Measurements from ENCODE around the gene CENPW. TPM values are rescaled to one million over a fixed set of nuclear protein-coding genes. Genes with fewer than 3 reads are reported as not detected.

CENPW gene
- total RNA-seq, 1 experiment from 2014 or later: 90.4 TPM

- H3K27ac Mint-ChIP-seq: no peak overlapping the region
- ChIA-PET CTCF (no interaction called here), POLR2A (no interaction called here)
- H3K4me3 Mint-ChIP-seq: no peak overlapping the region
- ATAC-seq: no peak
- DNase-seq (ENCODE audit: low spot score): no peak
- TF ChIP-seq ZNF532 (CRISPR knock-in tag; IDR thresholded peaks at IDR 0.05; ENCODE audit: borderline replicate concordance) (no peak), ATF6 (CRISPR knock-in tag; IDR thresholded peaks at IDR 0.05) (no peak), SOX15 (CRISPR knock-in tag; IDR thresholded peaks at IDR 0.05) (no peak), NFYB (CRISPR knock-in tag; conservative IDR thresholded peaks at IDR 0.05; ENCODE audit: low read depth) (no peak), MLX (CRISPR knock-in tag; IDR thresholded peaks at IDR 0.05) (no peak), ARID4B (CRISPR knock-in tag; IDR thresholded peaks at IDR 0.05; ENCODE audit: borderline replicate concordance) (no peak), RELA (CRISPR knock-in tag; IDR thresholded peaks at IDR 0.05; ENCODE audit: borderline replicate concordance) (no peak), ZNF138 (CRISPR knock-in tag; conservative IDR thresholded peaks at IDR 0.05) (no peak), ZNF396 (CRISPR knock-in tag; IDR thresholded peaks at IDR 0.05; ENCODE audit: borderline replicate concordance) (no peak), SMAD3 (CRISPR knock-in tag; IDR thresholded peaks at IDR 0.05; ENCODE audit: borderline replicate concordance) (no peak), ZBTB43 (CRISPR knock-in tag; IDR thresholded peaks at IDR 0.05) (no peak), ZNF317 (CRISPR knock-in tag; IDR thresholded peaks at IDR 0.05; ENCODE audit: borderline replicate concordance, low read depth) (no peak), ATF1 (CRISPR knock-in tag; IDR thresholded peaks at IDR 0.05) (no peak), USF2 (CRISPR knock-in tag; IDR thresholded peaks at IDR 0.05) (no peak), ZBTB21 (CRISPR knock-in tag; IDR thresholded peaks at IDR 0.05; ENCODE audit: borderline replicate concordance) (no peak), MAX (CRISPR knock-in tag; IDR thresholded peaks at IDR 0.05) (no peak)
- no peaks in the 10 kb centered on the region for H3K4me1 Mint-ChIP-seq
- H3K9me3 Mint-ChIP-seq: no peaks in the 10 kb centered on the region
- no peaks in the 10 kb centered on the region for H3K36me3 Mint-ChIP-seq
- H3K27me3 Mint-ChIP-seq (ENCODE audit: low read depth): no peaks in the 10 kb centered on the region
Observed at GRCh38 chr6:126307849-126308248, 32.1 kb upstream of the CENPW start.

All from WTC11 (cell line).